GM21360 (cell line): ENCODE measurements around the gene CDC6.

Experiments used
- ATAC-seq: cut with Tn5 transposase; IDR thresholded peaks from one replicate; pipeline ENCODE4 v1.9.1; 2021; ENCODE audit warnings: mild to moderate bottlenecking, moderate library complexity; ENCODE audit not compliant: unreplicated experiment

The CDC6 gene

GRCh38 chr17:40350689-40351358 lies 63.1 kb downstream of the CDC6 start:
- no peak for ATAC-seq

- ATAC-seq: no peak
Measured at GRCh38 chr17:40351359-40352236, 63.9 kb downstream of the CDC6 start.

DNA sequence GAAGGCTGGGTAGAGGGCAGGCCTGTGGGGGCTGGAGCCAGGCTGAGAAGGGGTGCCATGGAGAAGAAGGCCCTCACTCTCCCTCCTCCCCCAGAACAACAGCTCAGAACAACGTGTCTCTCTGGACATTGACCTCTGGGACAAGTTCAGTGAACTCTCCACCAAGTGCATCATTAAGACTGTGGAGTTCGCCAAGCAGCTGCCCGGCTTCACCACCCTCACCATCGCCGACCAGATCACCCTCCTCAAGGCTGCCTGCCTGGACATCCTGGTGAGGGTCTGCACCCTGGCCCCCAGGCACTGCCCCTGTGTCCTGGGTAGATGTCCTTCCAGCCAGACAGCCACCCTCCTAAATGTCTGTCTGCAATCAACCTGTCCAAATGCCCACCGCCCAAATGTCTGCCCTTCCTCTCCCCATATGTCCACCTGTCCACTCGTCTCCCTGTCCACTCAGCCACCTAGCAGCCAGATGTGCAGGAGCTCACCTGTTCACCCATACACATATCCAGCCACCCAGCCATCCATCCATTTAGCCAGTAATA lies 64.6 kb downstream of the CDC6 start:
- ATAC-seq: no peak

DNA sequence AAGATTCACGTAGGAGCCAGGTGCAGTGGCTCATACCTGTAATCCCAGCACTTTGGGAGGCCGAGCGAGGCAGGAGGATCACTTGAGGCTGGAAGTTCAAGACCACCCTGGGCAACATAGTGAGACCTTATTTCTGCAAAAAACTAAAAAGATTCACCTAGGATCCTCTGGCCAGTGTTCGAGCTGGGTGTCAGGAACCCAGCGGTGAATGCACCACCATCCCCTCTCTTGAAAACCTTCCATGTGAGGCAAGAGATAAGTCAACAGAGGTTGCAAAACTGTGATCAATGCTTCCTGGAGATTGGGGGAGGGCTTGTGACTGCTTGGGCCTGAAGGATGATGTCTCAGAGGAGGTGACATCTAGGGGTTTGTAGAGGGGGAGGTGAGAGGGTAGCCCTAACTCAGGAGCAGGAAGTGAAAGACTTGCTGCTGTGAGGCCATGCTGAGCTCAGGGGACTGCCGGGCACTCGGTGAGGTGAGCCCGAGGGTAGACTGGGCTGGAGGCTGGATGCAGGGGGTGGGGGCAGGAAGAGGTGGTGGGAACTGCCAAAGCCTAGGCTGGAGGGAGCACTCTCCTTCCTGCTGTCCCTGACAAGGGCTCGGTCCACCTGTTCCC lies 65.2 kb downstream of the CDC6 start:
- no peak for ATAC-seq
